Smooth muscle cell (in vitro differentiated cells): ENCODE results near the gene BRD9. TPM values are rescaled to one million over a fixed set of nuclear protein-coding genes. Genes with fewer than 3 reads are reported as not detected.

ENCODE experiments used
- DNase-seq: peaks from one replicate; lab custom pipeline; 2025; ENCODE audit not compliant: unreplicated experiment; lab: John Stamatoyannopoulos, UW
- H2AFZ ChIP-seq: fragments of 200-600 bp; sonication (generic); 2 replicates; pipeline ENCODE4 v1.6.0; 2016; ENCODE audit warnings: antibody characterized with exemption, low read depth, mild to moderate bottlenecking
- H3F3A ChIP-seq: fragments of 200-600 bp; sonication (generic); 2 replicates; pipeline ENCODE4 v1.6.0; 2017; ENCODE audit warnings: antibody characterized with exemption, low read depth
- H3K27ac ChIP-seq: fragments of 200-600 bp; sonication (generic); 2 replicates; pipeline ENCODE4 v1.5.1; 2016; ENCODE audit warnings: low read depth, mild to moderate bottlenecking
- H3K27me3 ChIP-seq: fragments of 200-600 bp; sonication (generic); 2 replicates; pipeline ENCODE4 v1.6.1; 2016; ENCODE audit warnings: low read depth, mild to moderate bottlenecking
- H3K36me3 ChIP-seq: fragments of 200-600 bp; sonication (generic); 2 replicates; pipeline ENCODE4 v1.5.1; 2016; ENCODE audit warnings: low read depth
- H3K4me1 ChIP-seq: fragments of 200-600 bp; sonication (generic); 2 replicates; pipeline ENCODE4 v1.5.1; 2016; ENCODE audit warnings: low read depth
- H3K4me2 ChIP-seq: fragments of 200-600 bp; sonication (generic); 2 replicates; pipeline ENCODE4 v1.6.0; 2016; ENCODE audit warnings: mild to moderate bottlenecking
- H3K4me3 ChIP-seq: fragments of 200-600 bp; sonication (generic); 2 replicates; pipeline ENCODE4 v1.5.1; 2016; ENCODE audit warnings: mild to moderate bottlenecking
- H3K79me2 ChIP-seq: fragments of 200-600 bp; sonication (generic); 2 replicates; pipeline ENCODE4 v1.6.0; 2016; ENCODE audit warnings: low read depth, mild to moderate bottlenecking
- H3K9ac ChIP-seq: fragments of 200-600 bp; sonication (generic); 2 replicates; pipeline ENCODE4 v1.6.0; 2016; ENCODE audit warnings: low read depth
- H3K9me3 ChIP-seq: fragments of 200-600 bp; sonication (generic); replicated peaks from 2 replicates; pipeline ENCODE4 v1.5.1; 2016; ENCODE audit warnings: low read depth
- H4K20me1 ChIP-seq: fragments of 200-600 bp; sonication (generic); 2 replicates; pipeline ENCODE4 v1.6.0; 2016; ENCODE audit warnings: low read depth
- WGBS: methylation state at CpG from one replicate; pipeline ENCODE4 v1.1.7; 2016; ENCODE audit warnings: low lambda C conversion rate; 5-methylcytosine and 5-hydroxymethylcytosine counted together
- polyA plus RNA-seq: library from polyadenylated mRNA; unstranded; fragments of >200 nt; fragmentation: Nextera tagmentation; extraction: Ambion mirVana; gene quantifications from 2 replicates; pipeline ENCODE4 v1.2.1, GENCODE V29; 2016
- total RNA-seq: library from RNA; depleted of rRNA; stranded (reverse); fragments of >200 nt; gene quantifications from 2 replicates; pipeline ENCODE4 v1.2.3, GENCODE V29; 2014
- TF ChIP-seq, protein P1 (sequence below): fragments of 200-600 bp; sonication (generic); IDR thresholded peaks from 2 replicates; pipeline ENCODE4 v1.5.1; 2017; ENCODE audit warnings: borderline replicate concordance, mild to moderate bottlenecking, antibody characterized with exemption; ENCODE audit not compliant: insufficient read depth, poor library complexity, severe bottlenecking

Gene BRD9
- total and polyA plus RNA-seq, 2 experiments from 2014 or later: 17.1 to 17.8 TPM

DNA sequence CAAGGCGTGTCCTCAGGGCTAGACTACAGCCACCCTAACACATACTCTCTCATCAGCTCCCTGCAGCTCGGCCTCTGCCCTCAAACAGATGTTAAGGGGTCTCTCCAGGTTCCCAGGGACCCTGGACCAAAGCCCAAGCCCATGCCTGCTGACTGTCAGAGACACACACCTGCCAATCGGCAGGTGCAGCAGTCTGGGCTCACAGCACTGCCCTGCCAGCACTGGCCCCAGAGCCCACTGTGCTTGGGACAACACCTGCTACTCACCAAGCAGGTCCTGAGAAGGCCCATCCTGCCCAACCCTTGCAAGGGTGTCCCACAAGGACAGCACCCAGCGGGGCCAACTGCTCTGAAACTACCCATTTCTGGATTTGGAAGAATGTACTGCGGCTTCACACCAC, 21.6 kb downstream of the BRD9 start:
- Histone ChIP-seq H4K20me1 (peaks cover 16% of the 10 kb centered on the region), H3K36me3 (peaks cover 10% of the 10 kb centered on the region), H3K27me3 (no peaks in the 10 kb centered on the region), H3K27ac (no peak overlapping the region), H3K79me2 (peaks cover 4% of the 10 kb centered on the region), H3K9ac (no peak overlapping the region), H3K4me1 (no peaks in the 10 kb centered on the region), H3K4me3 (no peak overlapping the region), H2AFZ (no peak overlapping the region), H3F3A (no peaks in the 10 kb centered on the region), H3K9me3 (no peaks in the 10 kb centered on the region), H3K4me2 (no peak overlapping the region)
- DNase-seq: no peak
- TF ChIP-seq, protein P1, sequence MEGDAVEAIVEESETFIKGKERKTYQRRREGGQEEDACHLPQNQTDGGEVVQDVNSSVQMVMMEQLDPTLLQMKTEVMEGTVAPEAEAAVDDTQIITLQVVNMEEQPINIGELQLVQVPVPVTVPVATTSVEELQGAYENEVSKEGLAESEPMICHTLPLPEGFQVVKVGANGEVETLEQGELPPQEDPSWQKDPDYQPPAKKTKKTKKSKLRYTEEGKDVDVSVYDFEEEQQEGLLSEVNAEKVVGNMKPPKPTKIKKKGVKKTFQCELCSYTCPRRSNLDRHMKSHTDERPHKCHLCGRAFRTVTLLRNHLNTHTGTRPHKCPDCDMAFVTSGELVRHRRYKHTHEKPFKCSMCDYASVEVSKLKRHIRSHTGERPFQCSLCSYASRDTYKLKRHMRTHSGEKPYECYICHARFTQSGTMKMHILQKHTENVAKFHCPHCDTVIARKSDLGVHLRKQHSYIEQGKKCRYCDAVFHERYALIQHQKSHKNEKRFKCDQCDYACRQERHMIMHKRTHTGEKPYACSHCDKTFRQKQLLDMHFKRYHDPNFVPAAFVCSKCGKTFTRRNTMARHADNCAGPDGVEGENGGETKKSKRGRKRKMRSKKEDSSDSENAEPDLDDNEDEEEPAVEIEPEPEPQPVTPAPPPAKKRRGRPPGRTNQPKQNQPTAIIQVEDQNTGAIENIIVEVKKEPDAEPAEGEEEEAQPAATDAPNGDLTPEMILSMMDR: no peak
- WGBS: 100% methylated on average over 5 of the region's 5 CpGs

GRCh38 chr5:868428-869135, 24.0 kb downstream of the BRD9 start:
- 98% methylated on average over 16 of the region's 16 CpGs for WGBS
- peaks cover 10% of the 10 kb centered on the region for H3K36me3 ChIP-seq
- H3K27ac ChIP-seq: no peak overlapping the region

GRCh38 chr5:867300-867870, 25.2 kb downstream of the BRD9 start:
- H3K79me2 ChIP-seq: peaks cover 4% of the 10 kb centered on the region
- H3K4me3 ChIP-seq: no peak overlapping the region
- H2AFZ ChIP-seq: no peak overlapping the region
- no peak overlapping the region for H3K27ac ChIP-seq
- TF ChIP-seq, protein P1: no peak
- no peaks in the 10 kb centered on the region for H3K4me1 ChIP-seq
- H3F3A ChIP-seq: no peaks in the 10 kb centered on the region
- no peak overlapping the region for H3K9ac ChIP-seq
- H3K9me3 ChIP-seq: no peaks in the 10 kb centered on the region
- no peak for DNase-seq
- no peak overlapping the region for H3K4me2 ChIP-seq
- H3K27me3 ChIP-seq: no peaks in the 10 kb centered on the region
- H4K20me1 ChIP-seq: no peaks in the 10 kb centered on the region
- peaks cover 10% of the 10 kb centered on the region for H3K36me3 ChIP-seq
- 98% methylated on average over 6 of the region's 6 CpGs for WGBS

More at GRCh38 chr5:868428-869135, 24.0 kb downstream of the BRD9 start:
- no peak overlapping the region for H3K9ac ChIP-seq
- H3K4me1 ChIP-seq: no peaks in the 10 kb centered on the region
- H3K4me3 ChIP-seq: no peak overlapping the region
- H3K27me3 ChIP-seq: no peaks in the 10 kb centered on the region
- no peak for DNase-seq
- H3F3A ChIP-seq: no peaks in the 10 kb centered on the region
- TF ChIP-seq, protein P1: no peak
- no peak overlapping the region for H3K4me2 ChIP-seq
- H2AFZ ChIP-seq: no peak overlapping the region
- H3K9me3 ChIP-seq: no peaks in the 10 kb centered on the region
- peaks cover 6% of the 10 kb centered on the region for H4K20me1 ChIP-seq
- peaks cover 4% of the 10 kb centered on the region for H3K79me2 ChIP-seq
